ENCODE data around the gene NFX1.

DNA sequence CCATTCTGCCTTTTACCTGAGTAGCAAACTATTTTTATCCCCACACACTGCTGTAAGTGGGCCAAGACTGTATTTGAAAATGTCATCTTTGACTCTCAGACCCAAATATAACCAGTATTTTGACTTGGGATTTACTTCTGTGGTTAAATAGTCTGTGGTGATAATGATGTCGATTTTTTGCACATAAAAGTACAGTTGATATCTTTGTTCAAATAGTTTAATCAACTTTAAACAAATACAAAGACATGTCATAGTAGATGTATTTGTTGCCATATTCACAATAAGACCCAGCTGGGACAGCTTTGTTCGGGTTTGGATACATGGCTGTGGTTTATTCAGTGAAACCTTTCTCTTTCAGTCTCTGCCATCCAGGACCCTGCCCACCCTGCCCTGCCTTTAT is 20.4 kb downstream of the NFX1 start:
- TF ChIP-seq, protein P1, sequence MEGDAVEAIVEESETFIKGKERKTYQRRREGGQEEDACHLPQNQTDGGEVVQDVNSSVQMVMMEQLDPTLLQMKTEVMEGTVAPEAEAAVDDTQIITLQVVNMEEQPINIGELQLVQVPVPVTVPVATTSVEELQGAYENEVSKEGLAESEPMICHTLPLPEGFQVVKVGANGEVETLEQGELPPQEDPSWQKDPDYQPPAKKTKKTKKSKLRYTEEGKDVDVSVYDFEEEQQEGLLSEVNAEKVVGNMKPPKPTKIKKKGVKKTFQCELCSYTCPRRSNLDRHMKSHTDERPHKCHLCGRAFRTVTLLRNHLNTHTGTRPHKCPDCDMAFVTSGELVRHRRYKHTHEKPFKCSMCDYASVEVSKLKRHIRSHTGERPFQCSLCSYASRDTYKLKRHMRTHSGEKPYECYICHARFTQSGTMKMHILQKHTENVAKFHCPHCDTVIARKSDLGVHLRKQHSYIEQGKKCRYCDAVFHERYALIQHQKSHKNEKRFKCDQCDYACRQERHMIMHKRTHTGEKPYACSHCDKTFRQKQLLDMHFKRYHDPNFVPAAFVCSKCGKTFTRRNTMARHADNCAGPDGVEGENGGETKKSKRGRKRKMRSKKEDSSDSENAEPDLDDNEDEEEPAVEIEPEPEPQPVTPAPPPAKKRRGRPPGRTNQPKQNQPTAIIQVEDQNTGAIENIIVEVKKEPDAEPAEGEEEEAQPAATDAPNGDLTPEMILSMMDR (IDR thresholded peaks at IDR 0.05) = no peak
- TF ChIP-seq EZH2 (IDR thresholded peaks at IDR 0.05) = no peak
- no peak for TF ChIP-seq EZH2phosphoT487 (IDR thresholded peaks at IDR 0.05)
